ENCODE measurements around the gene SAMM50.
A peak's percentile ranks its signal among the peaks of the same experiment; 100 is the strongest.

DNA sequence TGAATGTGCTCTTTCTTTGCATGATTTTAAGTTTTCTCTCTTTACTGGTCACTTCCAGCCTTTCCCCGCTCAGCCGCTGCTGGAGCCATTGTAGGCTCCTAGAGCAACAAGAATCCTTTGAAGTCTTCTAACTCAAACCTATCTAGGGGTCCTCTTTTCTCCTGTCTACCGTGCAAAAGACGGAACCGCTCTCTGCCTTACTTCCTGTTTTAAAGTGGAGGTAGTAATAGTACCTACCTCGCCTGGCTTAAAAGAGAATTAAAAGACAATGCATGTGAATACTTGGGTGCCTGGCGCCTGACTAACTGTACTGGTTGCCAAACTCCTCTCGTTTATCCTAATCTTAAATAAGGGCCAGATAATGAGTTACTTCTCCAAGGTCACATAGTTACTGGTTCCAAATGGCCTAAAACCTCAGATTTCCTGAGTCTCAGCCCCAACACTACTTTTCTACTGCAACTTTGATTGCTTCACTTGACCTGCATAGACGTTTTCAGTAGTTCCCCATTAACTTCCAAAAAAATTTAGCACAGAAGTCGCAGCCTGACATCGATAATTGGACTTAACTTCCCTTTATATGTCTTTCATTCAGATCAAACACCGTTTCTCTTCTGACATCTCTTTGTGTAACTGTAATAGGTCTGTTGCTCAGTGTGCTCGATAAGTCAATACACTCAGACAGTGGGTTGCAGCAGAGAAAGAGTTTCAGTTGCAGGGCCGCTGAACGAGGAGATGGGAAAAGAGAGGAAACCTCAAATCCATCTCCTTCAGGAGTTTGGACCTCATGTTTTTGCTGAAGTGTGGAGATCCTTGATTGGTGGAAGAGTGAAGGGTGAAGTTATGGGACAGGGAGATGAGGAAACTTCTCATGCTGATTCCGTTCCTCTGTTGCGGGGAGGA lies 891 bp downstream of the SAMM50 start:
- no peak for TF ChIP-seq CTCF (IDR thresholded peaks at IDR 0.05 in 2 of 3, conservative IDR thresholded peaks at IDR 0.05 in 1 of 3; ENCODE audit: control insufficient read depth in 2 of 3, extremely low read depth in 1 of 3, insufficient read depth in 1 of 3, low read depth in 3 of 3, low read length in 3 of 3)
- TF ChIP-seq CBX5 (IDR thresholded peaks at IDR 0.05; ENCODE audit: low read depth): no peak
- TF ChIP-seq MEF2A (IDR thresholded peaks at IDR 0.05; ENCODE audit: insufficient read depth, low read depth, low read length): no peak
- no peak for TF ChIP-seq NFYB (IDR thresholded peaks at IDR 0.05; ENCODE audit: insufficient read depth, low read depth, low read length)
- TF ChIP-seq CREB1 (IDR thresholded peaks at IDR 0.05; ENCODE audit: low read depth): no peak
- no peak for TF ChIP-seq MAX (IDR thresholded peaks at IDR 0.05; ENCODE audit: low read depth, low read length)
- TF ChIP-seq, protein P1, sequence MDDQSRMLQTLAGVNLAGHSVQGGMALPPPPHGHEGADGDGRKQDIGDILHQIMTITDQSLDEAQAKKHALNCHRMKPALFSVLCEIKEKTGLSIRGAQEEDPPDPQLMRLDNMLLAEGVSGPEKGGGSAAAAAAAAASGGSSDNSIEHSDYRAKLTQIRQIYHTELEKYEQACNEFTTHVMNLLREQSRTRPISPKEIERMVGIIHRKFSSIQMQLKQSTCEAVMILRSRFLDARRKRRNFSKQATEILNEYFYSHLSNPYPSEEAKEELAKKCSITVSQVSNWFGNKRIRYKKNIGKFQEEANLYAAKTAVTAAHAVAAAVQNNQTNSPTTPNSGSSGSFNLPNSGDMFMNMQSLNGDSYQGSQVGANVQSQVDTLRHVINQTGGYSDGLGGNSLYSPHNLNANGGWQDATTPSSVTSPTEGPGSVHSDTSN (IDR thresholded peaks at IDR 0.05; ENCODE audit: insufficient replicate concordance, low read depth, low read length): no peak
- no peak for TF ChIP-seq POLR2A (IDR thresholded peaks at IDR 0.05; ENCODE audit: low read depth, low read length)
- no peak for TF ChIP-seq RAD51 (IDR thresholded peaks at IDR 0.05)
- TF ChIP-seq, protein P2, sequence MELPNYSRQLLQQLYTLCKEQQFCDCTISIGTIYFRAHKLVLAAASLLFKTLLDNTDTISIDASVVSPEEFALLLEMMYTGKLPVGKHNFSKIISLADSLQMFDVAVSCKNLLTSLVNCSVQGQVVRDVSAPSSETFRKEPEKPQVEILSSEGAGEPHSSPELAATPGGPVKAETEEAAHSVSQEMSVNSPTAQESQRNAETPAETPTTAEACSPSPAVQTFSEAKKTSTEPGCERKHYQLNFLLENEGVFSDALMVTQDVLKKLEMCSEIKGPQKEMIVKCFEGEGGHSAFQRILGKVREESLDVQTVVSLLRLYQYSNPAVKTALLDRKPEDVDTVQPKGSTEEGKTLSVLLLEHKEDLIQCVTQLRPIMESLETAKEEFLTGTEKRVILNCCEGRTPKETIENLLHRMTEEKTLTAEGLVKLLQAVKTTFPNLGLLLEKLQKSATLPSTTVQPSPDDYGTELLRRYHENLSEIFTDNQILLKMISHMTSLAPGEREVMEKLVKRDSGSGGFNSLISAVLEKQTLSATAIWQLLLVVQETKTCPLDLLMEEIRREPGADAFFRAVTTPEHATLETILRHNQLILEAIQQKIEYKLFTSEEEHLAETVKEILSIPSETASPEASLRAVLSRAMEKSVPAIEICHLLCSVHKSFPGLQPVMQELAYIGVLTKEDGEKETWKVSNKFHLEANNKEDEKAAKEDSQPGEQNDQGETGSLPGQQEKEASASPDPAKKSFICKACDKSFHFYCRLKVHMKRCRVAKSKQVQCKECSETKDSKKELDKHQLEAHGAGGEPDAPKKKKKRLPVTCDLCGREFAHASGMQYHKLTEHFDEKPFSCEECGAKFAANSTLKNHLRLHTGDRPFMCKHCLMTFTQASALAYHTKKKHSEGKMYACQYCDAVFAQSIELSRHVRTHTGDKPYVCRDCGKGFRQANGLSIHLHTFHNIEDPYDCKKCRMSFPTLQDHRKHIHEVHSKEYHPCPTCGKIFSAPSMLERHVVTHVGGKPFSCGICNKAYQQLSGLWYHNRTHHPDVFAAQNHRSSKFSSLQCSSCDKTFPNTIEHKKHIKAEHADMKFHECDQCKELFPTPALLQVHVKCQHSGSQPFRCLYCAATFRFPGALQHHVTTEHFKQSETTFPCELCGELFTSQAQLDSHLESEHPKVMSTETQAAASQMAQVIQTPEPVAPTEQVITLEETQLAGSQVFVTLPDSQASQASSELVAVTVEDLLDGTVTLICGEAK (IDR thresholded peaks at IDR 0.05; ENCODE audit: borderline replicate concordance): 0 out of 2 replicates have a peak, but pooled peaks have one; percentile 35
- no peak for TF ChIP-seq MTA2 (IDR thresholded peaks at IDR 0.05; ENCODE audit: low read depth)
- TF ChIP-seq CEBPZ (IDR thresholded peaks at IDR 0.05; ENCODE audit: low read depth, low read length): no peak

All from GM12878 (cell line).